Immature natural killer cell (primary cell): ENCODE data around the gene POLD1. TPM values are rescaled to one million over a fixed set of nuclear protein-coding genes. Genes with fewer than 3 reads are reported as not detected.

Source experiments
- DNase-seq, 3 donors: peaks; one replicate each; pipeline ENCODE4 v3.0.0; 2022; ENCODE audit warnings: mixed read lengths in 1 of 3
- H3K27ac Mint-ChIP-seq, 6 donors: one replicate each; pipeline ENCODE4 v1.8.0; 2020; ENCODE audit warnings: mixed read lengths in 6 of 6, mild to moderate bottlenecking in 5 of 6, inconsistent platforms in 4 of 6, moderate library complexity in 3 of 6
- H3K27me3 Mint-ChIP-seq, 3 donors: one replicate each; pipeline ENCODE4 v1.8.0; 2020 to 2021; ENCODE audit warnings: low read depth in 3 of 3, mild to moderate bottlenecking in 3 of 3, mixed read lengths in 3 of 3, moderate library complexity in 3 of 3, inconsistent platforms in 1 of 3
- H3K36me3 Mint-ChIP-seq, 3 donors: one replicate each; pipeline ENCODE4 v1.8.0; 2020; ENCODE audit warnings: mixed read lengths in 3 of 3, inconsistent platforms in 2 of 3, mild to moderate bottlenecking in 2 of 3
- H3K4me1 Mint-ChIP-seq, 2 donors: one replicate each; pipeline ENCODE4 v1.8.0; 2020; ENCODE audit warnings: inconsistent platforms in 2 of 2, mild to moderate bottlenecking in 2 of 2, mixed read lengths in 2 of 2, moderate library complexity in 1 of 2
- H3K4me3 Mint-ChIP-seq, 5 donors: one replicate each; pipeline ENCODE4 v1.8.0; 2020; ENCODE audit warnings: mild to moderate bottlenecking in 5 of 5, mixed read lengths in 5 of 5, inconsistent platforms in 3 of 5, moderate library complexity in 3 of 5
- H3K9me3 Mint-ChIP-seq, 6 donors: one replicate each; pipeline ENCODE4 v1.8.0; 2020; ENCODE audit warnings: mild to moderate bottlenecking in 6 of 6, mixed read lengths in 6 of 6, inconsistent platforms in 4 of 6, moderate library complexity in 3 of 6
- polyA plus RNA-seq, 3 donors: library from polyadenylated mRNA; unstranded; fragments of 300-500 nt; fragmentation: Illumina TruSeq; gene quantifications; one replicate each; pipeline ENCODE4 v1.2.3, GENCODE V29; 2021

Gene POLD1
- polyA plus RNA-seq, 3 donors from 2014 or later = 14.5 to 24.8 (median 22.8) TPM

GRCh38 chr19:50358483-50359327 is 25.4 kb upstream of the POLD1 start:
- H3K27ac Mint-ChIP-seq = peak overlapping the region; percentile 88 to 97 (median 94)
- H3K4me1 Mint-ChIP-seq = peaks cover 0 to 30% of the 10 kb centered on the region in 2 donors
- H3K4me3 Mint-ChIP-seq = peak overlapping the region; percentile 84 to 92 (median 90)
- H3K36me3 Mint-ChIP-seq = no peaks in the 10 kb centered on the region
- peaks cover 11 to 17% (median 15%) of the 10 kb centered on the region in 3 donors for H3K27me3 Mint-ChIP-seq
- H3K9me3 Mint-ChIP-seq = peaks cover 0 to 2% (median 0%) of the 10 kb centered on the region in 6 donors
- DNase-seq = peak; percentile 79 to 85 (median 79)

DNA sequence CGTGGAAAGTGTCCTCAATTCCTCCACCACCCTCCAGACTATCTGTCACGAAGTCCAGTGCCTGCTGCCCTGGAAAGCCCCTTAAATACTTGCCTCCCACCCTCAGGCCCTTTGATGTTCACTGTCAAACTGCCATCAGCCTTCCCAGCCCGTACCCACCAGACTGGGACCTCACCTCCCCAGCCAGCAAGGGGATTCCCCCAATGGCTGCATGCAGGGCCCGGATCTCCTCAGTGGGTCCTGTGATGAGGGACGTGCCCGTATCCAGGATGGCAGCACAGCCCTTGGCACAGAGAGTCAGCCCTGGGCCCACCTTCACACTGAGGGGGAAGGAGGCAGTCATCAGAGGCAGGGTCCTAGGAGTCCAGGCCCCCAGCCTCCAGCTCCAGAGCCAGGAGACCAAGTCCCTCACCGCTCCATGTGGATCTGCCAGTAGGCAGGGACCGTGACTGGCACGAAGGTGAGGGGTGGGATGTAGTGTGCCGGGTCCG is 24.8 kb upstream of the POLD1 start:
- Mint-ChIP-seq H3K4me3 (peak overlapping the region; percentile 84 to 92 (median 90)), H3K36me3 (no peaks in the 10 kb centered on the region), H3K4me1 (peaks cover 0 to 35% of the 10 kb centered on the region in 2 donors), H3K9me3 (peaks cover 0 to 2% (median 0%) of the 10 kb centered on the region in 6 donors), H3K27me3 (peaks cover 11 to 17% (median 15%) of the 10 kb centered on the region in 3 donors), H3K27ac (peak overlapping the region in 5 of 6 donors; percentile 88 to 97 (median 94))
- DNase-seq = no peak

- Mint-ChIP-seq H3K4me3 (no peak overlapping the region), H3K27ac (peak overlapping the region in 1 of 6 donors; percentile 53), H3K4me1 (peaks cover 8 to 47% of the 10 kb centered on the region in 2 donors), H3K27me3 (peaks cover 10 to 19% (median 17%) of the 10 kb centered on the region in 3 donors), H3K9me3 (peaks cover 0 to 2% (median 0%) of the 10 kb centered on the region in 6 donors), H3K36me3 (no peaks in the 10 kb centered on the region)
- peak in 1 of 3 donors; percentile 17 for DNase-seq
Measured at GRCh38 chr19:50361290-50362029, 22.7 kb upstream of the POLD1 start.

- Mint-ChIP-seq H3K27ac (no peak overlapping the region), H3K36me3 (no peaks in the 10 kb centered on the region), H3K27me3 (peaks cover 10 to 19% (median 17%) of the 10 kb centered on the region in 3 donors), H3K4me1 (peaks cover 8 to 45% of the 10 kb centered on the region in 2 donors), H3K4me3 (no peak overlapping the region), H3K9me3 (peaks cover 0 to 2% (median 0%) of the 10 kb centered on the region in 6 donors)
- DNase-seq = no peak
Measured at GRCh38 chr19:50362030-50362412, 22.1 kb upstream of the POLD1 start.

- no peaks in the 10 kb centered on the region for H3K36me3 Mint-ChIP-seq
- peak overlapping the region in 2 of 5 donors; percentile 51 to 62 for H3K4me3 Mint-ChIP-seq
- H3K4me1 Mint-ChIP-seq = peaks cover 8 to 40% of the 10 kb centered on the region in 2 donors
- H3K9me3 Mint-ChIP-seq = peaks cover 0 to 2% (median 0%) of the 10 kb centered on the region in 6 donors
- H3K27ac Mint-ChIP-seq = peak overlapping the region in 2 of 6 donors; percentile 48 to 60
- DNase-seq = no peak
- peaks cover 10 to 16% (median 16%) of the 10 kb centered on the region in 3 donors for H3K27me3 Mint-ChIP-seq
Measured at GRCh38 chr19:50362656-50363424, 21.3 kb upstream of the POLD1 start.

GRCh38 chr19:50365434-50366306 is 18.5 kb upstream of the POLD1 start, which contains the start of gene NAPSA:
TSS of gene NAPSA (minus strand) at chr19:50365639. CDS start at chr19:50365621, 18 bp downstream.
- peaks cover 0 to 2% (median 0%) of the 10 kb centered on the region in 6 donors for H3K9me3 Mint-ChIP-seq
- peaks cover 2 to 9% (median 7%) of the 10 kb centered on the region in 3 donors for H3K27me3 Mint-ChIP-seq
- peaks cover 22 to 41% of the 10 kb centered on the region in 2 donors for H3K4me1 Mint-ChIP-seq
- H3K27ac Mint-ChIP-seq = peak within 1 kb of the TSS; percentile 71 to 90 (median 82)
- DNase-seq = no peak
- H3K36me3 Mint-ChIP-seq = no peaks in the 10 kb centered on the region
- H3K4me3 Mint-ChIP-seq = peak within 1 kb of the TSS in 4 of 5 donors; percentile 64 to 78 (median 70)

- H3K4me3 Mint-ChIP-seq = peak overlapping the region; percentile 88 to 95 (median 93)
- peaks cover 2 to 9% (median 7%) of the 10 kb centered on the region in 3 donors for H3K27me3 Mint-ChIP-seq
- peaks cover 22 to 28% of the 10 kb centered on the region in 2 donors for H3K4me1 Mint-ChIP-seq
- H3K9me3 Mint-ChIP-seq = no peaks in the 10 kb centered on the region
- H3K27ac Mint-ChIP-seq = peak overlapping the region; percentile 71 to 93 (median 86)
- no peaks in the 10 kb centered on the region for H3K36me3 Mint-ChIP-seq
- DNase-seq = peak; percentile 74 to 78 (median 75)
Measured at GRCh38 chr19:50368649-50369570, 15.2 kb upstream of the POLD1 start.

GRCh38 chr19:50371914-50372475 is 12.2 kb upstream of the POLD1 start:
- no peak for DNase-seq
- Mint-ChIP-seq H3K4me3 (no peak overlapping the region), H3K4me1 (peaks cover 20 to 23% of the 10 kb centered on the region in 2 donors), H3K9me3 (peaks cover 0 to under 1% (median 0%) of the 10 kb centered on the region in 6 donors), H3K27me3 (peaks cover 8 to 14% (median 10%) of the 10 kb centered on the region in 3 donors), H3K27ac (no peak overlapping the region), H3K36me3 (no peaks in the 10 kb centered on the region)

GRCh38 chr19:50376166-50377050 is 7.7 kb upstream of the POLD1 start, which contains the start of gene NR1H2:
TSS of gene NR1H2 (plus strand) at chr19:50376457. CDS start at chr19:50377606, 1,149 bp downstream.
- peak; percentile 95 to 97 (median 97) for DNase-seq
- H3K36me3 Mint-ChIP-seq = peaks cover 8 to 21% (median 18%) of the 10 kb centered on the region in 3 donors
- H3K9me3 Mint-ChIP-seq = peaks cover 0 to 1% (median 0%) of the 10 kb centered on the region in 6 donors
- H3K4me1 Mint-ChIP-seq = peaks cover 17 to 27% of the 10 kb centered on the region in 2 donors
- peak within 1 kb of the TSS; percentile 95 to 100 (median 99) for H3K4me3 Mint-ChIP-seq
- H3K27ac Mint-ChIP-seq = peak within 1 kb of the TSS; percentile 98 to 100 (median 100)
- H3K27me3 Mint-ChIP-seq = peaks cover 8 to 13% (median 9%) of the 10 kb centered on the region in 3 donors

DNA sequence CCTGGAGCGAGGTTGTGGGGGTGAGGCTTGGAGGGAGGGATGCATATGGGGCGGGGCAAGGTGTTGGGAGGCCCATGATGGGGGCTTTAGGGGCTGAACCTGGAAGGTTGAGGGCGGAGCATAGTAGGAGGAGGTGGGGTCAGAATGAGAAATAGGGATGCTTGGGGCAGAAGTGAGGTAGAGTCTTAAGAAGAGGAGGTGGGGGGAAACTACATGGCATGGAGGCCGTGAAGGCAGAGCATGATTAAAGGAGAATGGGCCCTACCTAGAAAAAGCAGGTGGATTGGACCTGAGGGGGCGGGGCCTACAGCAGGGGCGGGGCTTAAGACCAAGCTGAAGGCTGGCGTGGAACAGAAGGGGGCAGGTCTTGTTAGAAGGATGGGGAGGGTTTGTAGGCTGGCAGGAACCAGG is 7.1 kb upstream of the POLD1 start:
- Mint-ChIP-seq H3K27me3 (peaks cover 8 to 13% (median 11%) of the 10 kb centered on the region in 3 donors), H3K9me3 (peaks cover 0 to 1% (median 0%) of the 10 kb centered on the region in 6 donors), H3K4me3 (peak overlapping the region; percentile 51 to 100 (median 99)), H3K27ac (peak overlapping the region; percentile 72 to 100 (median 99)), H3K4me1 (peaks cover 17 to 27% of the 10 kb centered on the region in 2 donors), H3K36me3 (peaks cover 8 to 22% (median 18%) of the 10 kb centered on the region in 3 donors)
- DNase-seq = peak in 2 of 3 donors; percentile 40 to 48
